Common myeloid progenitor, CD34-positive (primary cell): ENCODE data around the gene DHCR24.

ENCODE experiments used
- CTCF ChIA-PET: fragments of 350-600 bp; sonication (Branson Sonifier 250); formaldehyde crosslinking; loops from one replicate; lab custom pipeline; 2021; ENCODE audit warnings: antibody characterized with exemption; lab: Charles Lee
- POLR2A ChIA-PET: fragments of 350-600 bp; sonication (Branson Sonifier 250); formaldehyde crosslinking; loops from one replicate; lab custom pipeline; 2021; ENCODE audit warnings: antibody characterized with exemption; lab: Charles Lee
- DNase-seq, 3 donors: peaks; one replicate each; pipeline versions ENCODE4 v3.0.0 to v3.0.0-alpha.2; 2013
- H3K27ac ChIP-seq, 2 experiments: 1 replicate in 1 of 2; 2 replicates in 1 of 2; pipeline ENCODE4 v1.7.0; 2013; ENCODE audit warnings: inconsistent platforms in 2 of 2, low read length in 2 of 2, mild to moderate bottlenecking in 2 of 2, low read depth in 1 of 2, moderate library complexity in 1 of 2; ENCODE audit not compliant: severe bottlenecking in 2 of 2, insufficient read depth in 1 of 2, poor library complexity in 1 of 2
- H3K27me3 ChIP-seq, 5 experiments: replicated peaks in 2 of 5; 1 replicate in 3 of 5; 2 replicates in 2 of 5; pipeline versions ENCODE4 v1.6.1 to v1.7.0; 2013; ENCODE audit warnings: low read length in 4 of 5, mild to moderate bottlenecking in 2 of 5, moderate library complexity in 2 of 5, inconsistent platforms in 1 of 5; ENCODE audit not compliant: insufficient read depth in 5 of 5, control insufficient read depth in 4 of 5
- H3K36me3 ChIP-seq, 4 experiments: 1 replicate in 2 of 4; 2 replicates in 2 of 4; pipeline versions ENCODE4 v1.6.1 to v1.7.0; 2013; ENCODE audit warnings: low read length in 3 of 4, control low read depth in 1 of 4, mild to moderate bottlenecking in 1 of 4; ENCODE audit not compliant: control insufficient read depth in 4 of 4, insufficient read depth in 4 of 4
- H3K4me1 ChIP-seq, 4 experiments: 1 replicate in 3 of 4; 2 replicates in 1 of 4; pipeline versions ENCODE4 v1.6.1 to v1.7.1; 2013; ENCODE audit warnings: low read length in 3 of 4, mild to moderate bottlenecking in 3 of 4, control low read depth in 1 of 4, inconsistent platforms in 1 of 4, moderate library complexity in 1 of 4; ENCODE audit not compliant: control insufficient read depth in 4 of 4, insufficient read depth in 4 of 4; ENCODE audit errors: control extremely low read depth in 1 of 4
- H3K4me3 ChIP-seq, 7 experiments: 1 replicate in 4 of 7; 2 replicates in 3 of 7; pipeline versions ENCODE4 v1.5.1 to v1.7.0; 2013; ENCODE audit warnings: mild to moderate bottlenecking in 7 of 7, low read length in 6 of 7, moderate library complexity in 6 of 7, inconsistent platforms in 2 of 7, low read depth in 2 of 7, control low read depth in 1 of 7; ENCODE audit not compliant: insufficient read depth in 4 of 7, control insufficient read depth in 1 of 7; ENCODE audit errors: extremely low read depth in 1 of 7
- H3K9me3 ChIP-seq, 5 experiments: 1 replicate in 4 of 5; 2 replicates in 1 of 5; pipeline versions ENCODE4 v1.6.1 to v1.7.1; 2013; ENCODE audit warnings: low read length in 4 of 5, mild to moderate bottlenecking in 2 of 5, inconsistent platforms in 1 of 5, low read depth in 1 of 5, moderate library complexity in 1 of 5; ENCODE audit not compliant: control insufficient read depth in 4 of 5, insufficient read depth in 2 of 5; ENCODE audit errors: control extremely low read depth in 1 of 5
- WGBS: methylation state at CpG from one replicate; pipeline ENCODE4 v1.1.5; 2013; ENCODE audit not compliant: insufficient coverage; 5-methylcytosine and 5-hydroxymethylcytosine counted together

DHCR24 gene

DNA sequence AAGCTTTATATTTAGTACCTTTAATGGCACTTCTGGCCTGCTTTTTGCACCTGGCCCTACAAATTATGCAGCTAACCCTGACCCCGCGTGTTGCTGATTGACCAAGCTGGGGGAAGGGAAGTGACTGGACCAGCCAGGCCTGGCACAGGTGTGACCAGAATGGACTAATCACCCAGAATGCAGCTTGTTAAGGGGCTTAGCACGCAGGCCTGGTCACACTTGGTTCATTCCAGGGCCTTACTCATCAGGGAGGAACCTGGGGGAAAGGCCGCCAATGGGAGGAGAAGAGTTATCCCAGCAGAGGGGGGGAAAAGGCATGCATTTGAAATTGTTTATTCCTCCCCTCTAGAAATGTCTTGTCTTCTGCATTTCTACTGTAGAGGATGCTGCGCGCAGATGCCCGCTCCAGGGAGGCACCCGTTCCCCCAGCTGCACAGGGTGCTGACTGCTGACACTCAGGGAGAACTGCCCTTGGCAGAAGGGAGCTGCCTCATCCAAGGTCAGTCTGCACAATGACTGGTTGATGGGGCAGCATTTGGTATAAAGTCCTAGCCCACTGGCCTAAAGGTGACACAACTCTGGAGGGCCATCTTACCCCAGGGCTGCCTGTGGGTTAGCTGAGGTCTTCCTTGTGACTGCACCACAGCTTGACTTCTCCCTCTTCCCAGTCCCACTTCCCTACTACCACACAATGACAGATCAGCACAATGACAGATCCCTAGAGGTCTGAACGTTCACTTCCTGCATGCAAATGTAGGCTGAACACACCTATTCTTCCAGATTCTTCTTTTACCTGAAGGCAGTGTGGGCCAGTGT is 29.0 kb downstream of the DHCR24 start:
- no peaks in the 10 kb centered on the region for H3K27me3 ChIP-seq
- CTCF ChIA-PET = no interaction called here
- POLR2A ChIA-PET = no interaction called here
- H3K9me3 ChIP-seq = no peaks in the 10 kb centered on the region
- H3K27ac ChIP-seq = no peak overlapping the region
- no peak for DNase-seq
- H3K36me3 ChIP-seq = peaks cover 4 to 90% (median 13%) of the 10 kb centered on the region in 4 experiments
- WGBS = 80% methylated on average over 9 of the region's 9 CpGs
- peaks cover 0 to 20% (median 2%) of the 10 kb centered on the region in 4 experiments for H3K4me1 ChIP-seq
- no peak overlapping the region for H3K4me3 ChIP-seq

DNA sequence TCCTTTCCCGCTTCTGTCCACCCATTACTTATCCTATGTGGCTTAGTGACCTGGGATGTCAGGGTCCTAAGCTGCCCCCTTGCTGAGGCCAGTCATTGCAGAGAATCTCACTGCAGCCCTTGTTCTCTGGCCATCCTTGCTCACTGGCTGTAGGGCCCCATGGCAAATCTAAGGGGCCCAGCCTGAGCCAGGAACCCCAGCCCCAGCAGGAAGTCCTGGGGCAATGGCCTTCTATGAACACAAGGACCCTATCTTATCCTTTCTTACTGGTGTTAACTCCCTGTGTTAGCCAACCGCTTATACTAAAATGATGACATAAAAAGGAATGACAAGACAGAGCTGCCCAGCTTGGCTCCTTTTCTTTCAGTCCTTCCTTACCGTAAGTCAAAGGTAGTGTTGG is 29.9 kb downstream of the DHCR24 start:
- Histone ChIP-seq H3K27ac (no peak overlapping the region), H3K4me3 (no peak overlapping the region), H3K9me3 (no peaks in the 10 kb centered on the region), H3K4me1 (peaks cover 0 to 20% (median 2%) of the 10 kb centered on the region in 4 experiments), H3K27me3 (no peaks in the 10 kb centered on the region), H3K36me3 (peaks cover 4 to 92% (median 16%) of the 10 kb centered on the region in 4 experiments)
- POLR2A ChIA-PET = no interaction called here
- CTCF ChIA-PET = no interaction called here
- DNase-seq = no peak
- 100% methylated on average over 1 of the region's 3 CpGs for WGBS

DNA sequence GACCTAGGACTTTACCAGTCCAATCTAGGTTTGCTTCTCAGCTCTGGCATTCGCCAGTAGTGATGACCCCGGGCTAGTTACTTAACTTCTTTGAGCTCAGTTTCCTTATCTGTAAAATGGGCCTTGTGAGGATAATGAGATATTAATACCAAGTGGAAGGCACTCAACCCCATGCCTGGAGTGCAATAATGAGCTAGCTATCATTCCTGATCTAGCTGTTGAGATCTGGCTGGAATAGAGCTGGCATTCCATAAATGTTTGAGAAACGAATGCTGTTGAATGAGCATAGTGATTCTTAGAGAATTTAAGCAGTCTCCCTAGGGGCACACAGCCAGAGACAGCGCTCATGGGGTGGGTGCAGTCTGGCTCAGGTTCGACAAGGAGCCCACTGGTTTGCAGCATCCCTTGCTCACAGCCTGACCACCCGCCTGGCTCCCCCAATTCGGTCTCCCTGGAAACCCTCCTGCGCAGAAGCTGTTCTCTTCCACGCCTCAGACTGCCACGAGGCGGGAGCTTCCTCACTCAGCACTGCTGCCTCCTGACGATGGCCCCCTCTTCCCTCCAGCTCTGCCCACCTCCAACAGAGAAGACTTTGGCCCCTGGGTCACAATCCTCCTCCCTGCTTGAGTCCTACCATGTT is 32.5 kb downstream of the DHCR24 start:
- Histone ChIP-seq H3K27me3 (no peaks in the 10 kb centered on the region), H3K4me3 (no peak overlapping the region), H3K36me3 (peaks cover under 1 to 95% (median 26%) of the 10 kb centered on the region in 4 experiments), H3K4me1 (peaks cover 0 to 3% (median 0%) of the 10 kb centered on the region in 4 experiments), H3K9me3 (no peaks in the 10 kb centered on the region), H3K27ac (no peak overlapping the region)
- CTCF ChIA-PET = no interaction called here
- DNase-seq = no peak
- 97% methylated on average over 11 of the region's 12 CpGs for WGBS
- POLR2A ChIA-PET = no interaction called here

DNA sequence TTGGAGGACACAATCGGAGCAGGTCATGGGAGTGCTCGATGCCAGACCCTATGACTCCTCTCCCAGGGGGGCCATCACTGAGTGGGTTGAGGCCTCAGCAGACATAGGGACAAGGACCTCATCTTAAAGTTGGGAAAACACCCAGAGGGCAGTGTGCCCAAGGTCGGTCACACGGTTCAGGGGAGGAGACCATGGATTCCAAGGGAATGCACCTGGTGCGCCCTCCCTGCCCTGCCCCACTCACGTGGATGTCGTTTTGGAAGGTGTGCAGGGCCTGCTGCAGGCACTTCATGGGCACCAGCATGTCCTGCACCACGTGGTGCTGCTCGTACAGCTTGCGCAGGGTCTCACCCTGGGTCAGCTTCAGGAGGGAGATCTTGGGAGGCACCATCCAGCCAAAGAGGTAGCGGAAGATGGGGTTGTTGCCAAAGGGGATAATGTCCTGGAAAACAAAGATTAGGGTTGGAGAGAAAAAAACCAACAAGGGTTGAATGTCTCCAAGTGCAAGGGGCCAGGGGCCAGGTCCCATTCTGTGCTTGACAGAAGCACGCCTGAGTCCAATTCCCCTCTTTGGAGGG is 33.1 kb downstream of the DHCR24 start:
- Histone ChIP-seq H3K4me3 (no peak overlapping the region), H3K27me3 (no peaks in the 10 kb centered on the region), H3K36me3 (peaks cover 2 to 95% (median 30%) of the 10 kb centered on the region in 4 experiments), H3K9me3 (no peaks in the 10 kb centered on the region), H3K27ac (no peak overlapping the region), H3K4me1 (no peaks in the 10 kb centered on the region)
- POLR2A ChIA-PET = interaction anchor here (0.6 kb wide), 1 partner anchor 215 kb away, joined by 3 read pairs; no protein-coding TSS in a partner anchor
- DNase-seq = no peak
- 96% methylated on average over 11 of the region's 12 CpGs for WGBS
- CTCF ChIA-PET = no interaction called here

DNA sequence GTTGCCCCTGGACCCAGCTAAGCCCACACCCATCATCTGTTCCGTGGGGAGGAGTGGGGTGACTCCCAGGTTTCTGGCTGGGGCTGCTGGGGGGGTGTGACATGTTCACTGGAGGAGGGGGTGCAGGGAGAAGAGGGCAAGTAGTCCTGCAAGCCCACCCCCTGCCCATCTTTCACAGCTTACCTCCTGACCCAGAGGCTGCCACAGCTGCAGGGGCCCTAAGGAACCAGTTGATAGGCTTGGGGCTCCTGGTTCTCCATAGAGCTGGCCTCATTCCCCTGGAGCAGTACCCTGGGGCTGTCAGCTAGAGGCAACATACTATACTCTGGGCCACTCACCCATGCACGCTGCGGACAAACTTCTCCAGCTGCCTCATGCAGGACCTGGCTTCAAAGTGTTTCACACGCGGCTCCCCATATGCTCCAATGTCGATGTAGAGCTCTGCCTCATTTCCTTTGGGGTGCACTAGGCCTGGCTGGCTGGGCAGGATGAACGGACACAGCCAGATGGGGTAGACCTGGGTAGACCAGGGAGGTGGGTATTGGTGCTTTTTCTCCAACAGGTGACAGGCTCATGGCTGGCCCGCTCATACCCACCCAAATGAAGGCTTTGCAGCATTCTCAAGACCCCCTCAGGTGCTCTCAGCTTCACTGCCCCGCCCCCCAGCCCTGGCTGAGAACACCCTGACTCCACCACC is 33.8 kb downstream of the DHCR24 start:
- no peaks in the 10 kb centered on the region for H3K4me1 ChIP-seq
- H3K9me3 ChIP-seq = no peaks in the 10 kb centered on the region
- H3K27ac ChIP-seq = no peak overlapping the region
- H3K4me3 ChIP-seq = no peak overlapping the region
- 99% methylated on average over 7 of the region's 9 CpGs for WGBS
- no peaks in the 10 kb centered on the region for H3K27me3 ChIP-seq
- H3K36me3 ChIP-seq = peaks cover 2 to 97% (median 31%) of the 10 kb centered on the region in 4 experiments
- ChIA-PET POLR2A (interaction anchor here (0.6 kb wide), 2 partner anchors 26 to 214 kb away, joined by 3 to 5 read pairs; no protein-coding TSS in a partner anchor), CTCF (no interaction called here)
- no peak for DNase-seq

DNA sequence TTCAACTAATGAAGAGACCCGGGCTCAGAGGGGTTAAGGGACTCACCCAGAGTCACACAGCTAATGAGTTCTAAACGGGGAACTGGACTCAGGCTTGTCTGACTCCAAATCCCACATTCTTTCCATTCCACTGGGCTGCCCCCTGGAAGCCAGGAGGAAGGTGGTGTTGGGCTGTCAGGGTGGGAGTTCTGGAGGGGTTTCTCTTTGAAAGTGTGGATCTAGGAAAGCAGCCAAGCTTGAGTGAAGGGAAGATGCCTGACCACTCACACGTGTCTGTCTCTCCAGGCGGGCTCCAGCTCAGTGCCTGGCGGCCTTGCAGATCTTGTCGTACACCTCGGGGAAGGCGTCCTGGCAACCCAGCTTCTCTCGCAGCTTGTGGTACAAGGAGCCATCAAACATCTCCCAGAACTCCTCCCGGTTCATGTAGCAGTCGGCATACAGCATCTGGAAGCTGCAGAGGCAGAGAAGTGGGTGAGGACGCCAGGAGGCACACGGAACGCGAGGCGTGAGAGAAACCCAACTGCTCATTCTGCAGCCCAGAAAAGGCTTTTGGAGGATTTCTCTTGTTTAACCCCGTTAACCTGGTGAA is 35.0 kb downstream of the DHCR24 start:
- no peak for DNase-seq
- no peak overlapping the region for H3K4me3 ChIP-seq
- H3K36me3 ChIP-seq = peaks cover 2 to 95% (median 31%) of the 10 kb centered on the region in 4 experiments
- no peaks in the 10 kb centered on the region for H3K4me1 ChIP-seq
- H3K27ac ChIP-seq = no peak overlapping the region
- POLR2A ChIA-PET = no interaction called here
- no peaks in the 10 kb centered on the region for H3K27me3 ChIP-seq
- no peaks in the 10 kb centered on the region for H3K9me3 ChIP-seq
- CTCF ChIA-PET = interaction anchor here (0.5 kb wide), 1 partner anchor 35 kb away, joined by 3 read pairs; no protein-coding TSS in a partner anchor
- WGBS = 92% methylated on average over 16 of the region's 17 CpGs
